HG02852 (cell line): ENCODE data around the gene IRX4.

ENCODE experiments used
- ATAC-seq: cut with Tn5 transposase; IDR thresholded peaks from one replicate; pipeline ENCODE4 v1.9.1; 2021; ENCODE audit warnings: mild to moderate bottlenecking, moderate library complexity; ENCODE audit not compliant: unreplicated experiment

IRX4 gene

DNA sequence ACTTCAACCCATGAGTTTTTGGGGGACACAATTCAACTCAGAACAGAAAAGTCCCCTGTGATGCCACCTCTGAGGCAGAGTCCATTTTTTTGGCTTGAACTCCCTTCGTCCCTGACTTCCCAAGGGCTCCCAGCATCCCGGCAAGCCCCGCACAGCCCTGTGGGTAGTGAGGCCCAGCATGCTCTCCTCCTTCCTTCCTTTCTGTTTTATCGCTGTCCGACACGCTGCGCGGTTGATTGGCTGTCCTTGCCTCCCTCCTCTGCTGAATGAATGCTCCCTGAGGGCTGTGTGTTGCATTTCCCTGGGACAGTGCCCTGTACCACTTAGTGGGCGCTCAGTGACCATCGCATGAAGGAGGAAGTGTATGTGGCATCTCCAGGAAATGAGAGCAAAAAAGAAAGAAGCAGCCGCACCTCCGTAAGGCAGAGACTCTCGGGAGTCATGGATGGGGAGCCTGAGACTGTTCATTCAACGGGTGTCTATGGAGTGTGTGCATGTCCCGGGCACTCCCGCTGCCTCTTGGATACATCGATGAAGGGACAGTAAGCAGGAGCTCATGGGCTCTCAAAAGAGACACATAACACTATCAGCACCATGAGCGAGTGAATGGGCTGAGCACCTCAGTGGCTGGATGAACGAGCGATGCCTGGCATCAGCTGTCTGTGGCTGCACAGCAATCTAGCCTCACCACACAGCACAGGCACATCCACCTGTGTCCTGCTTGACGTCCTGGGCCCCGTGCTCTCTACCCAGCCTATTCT lies 10.1 kb upstream of the IRX4 start:
- no peak for ATAC-seq

DNA sequence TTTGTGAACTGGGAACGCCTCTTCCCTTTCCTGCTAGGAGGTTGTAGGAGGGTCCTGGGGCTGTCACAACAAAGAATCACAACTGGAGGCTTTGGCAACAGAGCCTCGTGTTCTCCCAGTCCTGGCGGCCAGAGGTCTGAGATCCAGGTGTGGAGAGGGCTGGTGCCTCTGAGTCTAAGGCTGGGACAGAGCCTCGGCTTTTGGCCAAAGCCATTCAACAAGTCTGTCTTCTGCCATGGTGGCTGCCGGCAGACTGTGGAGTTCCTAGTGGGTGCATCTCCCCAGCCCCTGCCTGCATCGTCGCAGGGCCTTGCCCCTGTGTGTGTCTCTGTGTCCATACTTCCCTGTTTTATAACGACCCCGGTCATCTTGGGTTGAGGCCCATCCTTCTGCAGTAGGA lies 9.5 kb upstream of the IRX4 start:
- ATAC-seq = no peak

GRCh38 chr5:1891391-1891790 lies 8.7 kb upstream of the IRX4 start:
- ATAC-seq = no peak

- no peak for ATAC-seq
Observed at GRCh38 chr5:1890296-1890695, 7.6 kb upstream of the IRX4 start.

- no peak for ATAC-seq
Observed at GRCh38 chr5:1889321-1890065, 6.8 kb upstream of the IRX4 start.

- no peak for ATAC-seq
Observed at GRCh38 chr5:1888541-1889251, 6.0 kb upstream of the IRX4 start.

- ATAC-seq = no peak
Observed at GRCh38 chr5:1887588-1888360, 5.0 kb upstream of the IRX4 start.

- no peak for ATAC-seq
Observed at GRCh38 chr5:1886846-1887587, 4.3 kb upstream of the IRX4 start.

GRCh38 chr5:1885868-1886845 lies 3.4 kb upstream of the IRX4 start:
- no peak for ATAC-seq

GRCh38 chr5:1885404-1885755 lies 2.7 kb upstream of the IRX4 start:
- ATAC-seq = no peak

DNA sequence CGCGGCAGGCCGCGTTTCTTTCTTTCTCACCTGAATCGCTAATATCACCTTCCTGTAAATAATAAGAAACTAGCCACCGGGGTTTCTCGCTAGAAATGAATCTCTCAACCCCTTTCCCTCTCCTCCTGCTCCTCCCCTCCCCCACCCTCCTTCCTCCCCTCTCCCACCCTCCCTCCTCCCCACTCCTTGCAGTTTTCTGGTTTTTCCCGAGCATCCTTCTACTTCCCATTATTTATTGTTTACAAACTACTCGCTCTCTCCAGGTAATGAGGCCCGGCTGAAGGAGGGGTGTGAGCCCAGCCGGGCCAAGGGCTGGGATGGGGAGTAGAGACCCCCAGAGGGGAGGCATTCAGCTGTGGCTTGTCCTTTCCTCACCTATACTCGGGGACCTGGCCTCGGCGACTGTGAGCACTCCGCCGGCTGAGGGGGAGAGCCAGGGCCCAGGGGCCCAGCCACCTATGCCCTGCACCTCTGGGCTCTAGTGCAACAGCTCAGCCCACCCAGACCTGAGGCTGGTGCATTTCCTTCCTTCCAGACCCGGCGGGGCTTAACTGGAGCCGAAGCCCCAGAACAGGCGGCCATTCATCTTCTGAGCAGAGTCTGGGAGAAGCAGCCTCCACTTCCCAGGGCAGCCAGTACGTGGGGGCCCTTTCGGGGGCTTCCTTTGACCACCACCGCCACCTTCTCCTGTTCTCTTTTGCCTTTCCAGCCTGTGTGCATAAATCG lies 2.1 kb upstream of the IRX4 start:
- no peak for ATAC-seq

GRCh38 chr5:1883925-1884677 lies 1.4 kb upstream of the IRX4 start:
- no peak for ATAC-seq

DNA sequence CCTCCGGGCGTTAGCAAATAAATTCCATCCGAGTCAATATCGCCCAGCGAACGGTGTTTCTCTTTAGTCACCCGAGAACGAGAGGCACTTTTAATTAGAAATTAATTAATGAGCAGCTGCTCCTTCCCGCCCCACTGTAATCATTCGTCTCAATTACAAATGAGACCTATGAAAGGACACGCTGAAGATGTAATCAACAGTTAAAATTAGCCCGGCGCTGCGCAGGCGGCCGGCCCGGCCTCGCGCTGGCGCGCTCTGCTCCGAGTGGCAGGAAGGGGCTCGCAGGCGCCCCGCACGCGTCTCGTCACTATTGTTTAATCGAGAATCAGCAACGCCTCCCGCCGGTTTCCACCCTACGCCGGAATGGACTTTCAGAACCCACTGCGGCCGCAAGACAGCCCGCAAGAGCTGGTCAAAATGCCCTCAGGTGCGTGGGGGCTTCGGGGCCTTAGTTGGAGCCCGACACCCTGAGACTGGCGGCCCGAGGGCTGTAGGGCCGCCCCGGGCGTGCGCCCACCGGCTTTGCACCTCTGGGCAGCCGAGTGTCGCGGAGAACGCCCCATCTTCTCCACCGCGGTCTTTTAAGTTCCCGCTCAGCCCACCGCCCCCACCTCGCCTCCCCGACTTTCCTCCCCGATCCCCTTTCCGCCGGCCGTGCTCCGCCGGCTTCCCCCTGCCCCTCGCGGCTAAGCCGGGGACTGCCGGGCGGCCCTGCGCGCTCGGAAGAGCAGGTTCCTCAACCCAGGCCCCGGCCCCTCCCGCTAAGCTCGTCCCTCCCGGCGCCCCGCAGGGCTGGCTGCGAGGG lies 597 bp upstream of the IRX4 start:
- no peak for ATAC-seq

GRCh38 chr5:1881731-1882336 lies 891 bp downstream of the IRX4 start:
- no peak for ATAC-seq

DNA sequence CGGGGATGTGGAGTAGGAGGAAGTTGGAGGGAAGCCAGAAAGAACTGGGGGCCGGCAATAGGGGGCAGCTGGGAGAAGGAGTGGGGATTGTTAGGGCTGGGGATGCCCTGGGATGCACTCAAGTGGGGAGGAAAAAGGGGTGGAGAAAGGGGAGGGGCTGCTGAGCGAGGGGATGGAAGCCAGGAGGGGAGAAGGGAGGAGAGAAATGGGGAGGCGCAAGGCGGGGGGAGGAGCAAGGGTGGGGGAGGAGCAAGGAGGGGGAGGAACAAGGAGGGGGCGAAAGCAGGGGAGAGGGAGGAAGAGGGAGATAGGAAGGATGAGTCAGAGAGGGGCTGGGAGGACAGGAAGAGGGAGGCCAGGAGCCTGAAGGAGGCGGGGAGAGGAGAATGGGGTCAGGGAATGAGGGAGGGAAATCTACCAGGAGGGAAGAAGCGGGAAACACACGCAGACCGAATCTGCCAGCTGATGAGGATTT lies 1.6 kb downstream of the IRX4 start:
- ATAC-seq = no peak

DNA sequence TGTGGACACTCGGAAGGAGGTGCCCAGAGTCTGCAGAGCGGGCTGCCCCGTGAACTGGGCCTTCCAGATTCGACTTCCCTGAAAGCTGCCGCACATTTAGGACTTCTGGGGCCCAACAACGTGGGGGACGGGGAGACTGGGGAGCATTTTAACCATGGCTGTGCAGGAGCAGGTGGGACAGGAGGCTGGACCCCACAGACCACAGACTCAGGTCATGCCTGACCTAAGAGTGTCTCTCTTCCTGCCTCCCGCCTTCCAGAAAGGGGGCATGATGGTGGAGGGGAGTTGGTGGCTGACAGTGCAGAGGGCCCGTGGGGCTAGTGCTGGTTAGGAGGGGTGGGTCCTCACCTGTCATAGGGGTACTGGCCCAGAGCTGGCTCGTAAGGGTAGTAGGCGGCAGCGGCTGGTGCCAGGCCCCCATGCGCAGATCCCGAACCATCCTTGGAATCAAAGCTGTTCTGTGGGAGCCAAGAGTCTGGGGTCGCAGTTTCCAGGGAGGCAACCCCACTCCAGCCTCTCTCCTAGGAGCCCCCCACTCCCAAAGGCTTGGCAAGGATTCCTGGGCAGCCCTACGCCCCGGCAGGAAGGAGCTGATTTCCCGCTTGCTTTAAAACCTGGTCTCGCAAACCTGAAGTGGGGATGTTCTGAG lies 2.2 kb downstream of the IRX4 start:
- ATAC-seq = no peak
